Activated CD8-positive, alpha-beta memory T cell treated with anti-CD3 and anti-CD28 coated beads, Interleukin-2, amount 50 U/mL, for 48 hours (primary cell): ENCODE results near the gene TTLL5.

Experiments
- DNase-seq: peaks from one replicate; pipeline ENCODE4 v3.0.0-alpha.2; 2020

TTLL5 gene

GRCh38 chr14:75806352-75806832 lies 145.3 kb downstream of the TTLL5 start:
- DNase-seq, result no peak

- no peak for DNase-seq
Observed at GRCh38 chr14:75807667-75808360, 146.8 kb downstream of the TTLL5 start.

- DNase-seq, result no peak
Observed at GRCh38 chr14:75811136-75811829, 150.2 kb downstream of the TTLL5 start.

GRCh38 chr14:75811872-75812499 lies 150.9 kb downstream of the TTLL5 start:
- DNase-seq, result no peak

- no peak for DNase-seq
Observed at GRCh38 chr14:75812622-75813021, 151.6 kb downstream of the TTLL5 start.

GRCh38 chr14:75820761-75821160 lies 159.7 kb downstream of the TTLL5 start:
- DNase-seq, result no peak

- DNase-seq, result no peak
Observed at GRCh38 chr14:75821831-75822521, 160.9 kb downstream of the TTLL5 start.

GRCh38 chr14:75822522-75823141 lies 161.6 kb downstream of the TTLL5 start:
- no peak for DNase-seq

- no peak for DNase-seq
Observed at GRCh38 chr14:75823334-75823733, 162.3 kb downstream of the TTLL5 start.

GRCh38 chr14:75824318-75824717 lies 163.3 kb downstream of the TTLL5 start:
- no peak for DNase-seq

GRCh38 chr14:75825147-75825592 lies 164.1 kb downstream of the TTLL5 start:
- DNase-seq, result no peak

GRCh38 chr14:75826599-75826998 lies 165.6 kb downstream of the TTLL5 start:
- DNase-seq, result no peak

GRCh38 chr14:75827331-75827730 lies 166.3 kb downstream of the TTLL5 start:
- no peak for DNase-seq

- no peak for DNase-seq
Observed at GRCh38 chr14:75829316-75829715, 168.3 kb downstream of the TTLL5 start.

- peak; percentile 52 for DNase-seq
Observed at GRCh38 chr14:75831455-75831854, 170.4 kb downstream of the TTLL5 start.

GRCh38 chr14:75831952-75832351 lies 170.9 kb downstream of the TTLL5 start:
- DNase-seq, result no peak

GRCh38 chr14:75832621-75833297 lies 171.7 kb downstream of the TTLL5 start:
- DNase-seq, result no peak

- DNase-seq, result no peak
Observed at GRCh38 chr14:75833326-75834020, 172.4 kb downstream of the TTLL5 start.

- no peak for DNase-seq
Observed at GRCh38 chr14:75835156-75835725, 174.2 kb downstream of the TTLL5 start.

- no peak for DNase-seq
Observed at GRCh38 chr14:75835737-75836136, 174.7 kb downstream of the TTLL5 start.

GRCh38 chr14:75837151-75837787 lies 176.2 kb downstream of the TTLL5 start:
- no peak for DNase-seq
